GM20000 (cell line): ENCODE results near the gene RBFOX1.

ENCODE experiments used
- DNase-seq: peaks from one replicate; pipeline ENCODE4 v3.0.0; 2012; ENCODE audit warnings: low spot score
- TF ChIP-seq, protein P1 (sequence below): IDR thresholded peaks from 2 replicates; pipeline ENCODE4 v1.5.1; 2012; ENCODE audit warnings: mild to moderate bottlenecking, control low read depth; ENCODE audit errors: extremely low read depth, missing control alignments

RBFOX1 gene

DNA sequence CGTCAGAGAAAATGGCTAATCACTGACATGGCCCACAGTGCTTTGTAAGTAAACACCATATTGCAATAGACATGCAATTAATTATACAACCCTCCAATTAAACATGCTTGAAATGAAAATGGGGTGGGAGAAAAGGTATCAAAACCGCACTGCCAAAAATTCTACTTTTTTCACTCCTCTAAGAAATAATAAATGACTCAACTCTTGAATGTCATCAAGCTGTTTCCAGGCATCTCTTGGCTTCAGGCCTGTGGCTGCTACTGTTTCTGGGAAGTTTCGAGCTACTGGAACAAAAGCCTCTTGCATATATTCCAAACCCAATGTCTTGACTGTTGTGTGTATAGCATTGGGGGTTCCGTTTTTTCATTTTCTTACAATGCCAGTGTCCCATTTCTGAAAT lies 412.6 kb downstream of the RBFOX1 start:
- DNase-seq: no peak
- TF ChIP-seq, protein P1, sequence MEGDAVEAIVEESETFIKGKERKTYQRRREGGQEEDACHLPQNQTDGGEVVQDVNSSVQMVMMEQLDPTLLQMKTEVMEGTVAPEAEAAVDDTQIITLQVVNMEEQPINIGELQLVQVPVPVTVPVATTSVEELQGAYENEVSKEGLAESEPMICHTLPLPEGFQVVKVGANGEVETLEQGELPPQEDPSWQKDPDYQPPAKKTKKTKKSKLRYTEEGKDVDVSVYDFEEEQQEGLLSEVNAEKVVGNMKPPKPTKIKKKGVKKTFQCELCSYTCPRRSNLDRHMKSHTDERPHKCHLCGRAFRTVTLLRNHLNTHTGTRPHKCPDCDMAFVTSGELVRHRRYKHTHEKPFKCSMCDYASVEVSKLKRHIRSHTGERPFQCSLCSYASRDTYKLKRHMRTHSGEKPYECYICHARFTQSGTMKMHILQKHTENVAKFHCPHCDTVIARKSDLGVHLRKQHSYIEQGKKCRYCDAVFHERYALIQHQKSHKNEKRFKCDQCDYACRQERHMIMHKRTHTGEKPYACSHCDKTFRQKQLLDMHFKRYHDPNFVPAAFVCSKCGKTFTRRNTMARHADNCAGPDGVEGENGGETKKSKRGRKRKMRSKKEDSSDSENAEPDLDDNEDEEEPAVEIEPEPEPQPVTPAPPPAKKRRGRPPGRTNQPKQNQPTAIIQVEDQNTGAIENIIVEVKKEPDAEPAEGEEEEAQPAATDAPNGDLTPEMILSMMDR: no peak

- DNase-seq: no peak
- TF ChIP-seq, protein P1: no peak
These were observed 414.3 kb downstream of the RBFOX1 start for GRCh38 chr16:7746941-7747340.

- TF ChIP-seq, protein P1: no peak
- DNase-seq: no peak
These were observed 415.9 kb downstream of the RBFOX1 start for GRCh38 chr16:7748522-7748921.

GRCh38 chr16:7755347-7755882 lies 422.8 kb downstream of the RBFOX1 start:
- TF ChIP-seq, protein P1: no peak
- DNase-seq: no peak
